Omental fat pad (tissue), 4 donors: ENCODE results near the gene FAM13B. TPM values are rescaled to one million over a fixed set of nuclear protein-coding genes. Genes with fewer than 3 reads are reported as not detected.

Experiments used
- ATAC-seq: fragments of 150-250 bp; one replicate; pipeline ENCODE4 v1.9.1; 2016; ENCODE audit warnings: mild to moderate bottlenecking, moderate library complexity; ENCODE audit not compliant: low FRiP score
- DNase-seq: peaks from one replicate; pipeline ENCODE4 v3.0.0-alpha.2; 2019; ENCODE audit warnings: low spot score
- total RNA-seq, 4 donors: library from RNA; depleted of rRNA; stranded (reverse); fragments of >200 nt; gene quantifications; one replicate each; pipeline ENCODE4 v1.1.0, GENCODE V29; 2016
- TF ChIP-seq, protein P1 (sequence below), 3 donors: fragments of 450-650 bp; IDR thresholded peaks; one replicate each; pipeline ENCODE4 v1.5.1; 2016 to 2017; ENCODE audit warnings: antibody characterized with exemption in 3 of 3, mild to moderate bottlenecking in 3 of 3, moderate library complexity in 2 of 3

FAM13B gene
- total RNA-seq, 4 donors from 2014 or later, result 30.0 to 37.1 (median 33.6) TPM

DNA sequence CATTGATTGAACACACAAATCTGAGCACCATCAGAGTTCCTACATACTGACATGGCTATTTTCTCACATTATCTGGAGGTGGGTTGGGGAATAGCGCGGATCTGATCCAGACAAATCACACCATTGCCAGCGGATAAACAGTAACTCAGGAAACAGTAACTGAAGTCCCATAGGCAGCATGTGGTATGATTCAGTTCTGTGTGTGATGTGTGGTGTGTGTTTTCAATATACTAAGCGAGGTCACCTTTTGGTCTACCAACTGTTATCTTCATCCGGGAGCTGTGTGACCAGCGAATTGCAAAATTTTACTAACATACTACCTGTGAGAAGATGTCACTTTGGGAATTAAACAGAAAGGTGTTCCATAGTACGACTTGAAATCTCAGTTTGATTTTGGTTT, 93.5 kb downstream of the FAM13B start:
- ATAC-seq (no peak), DNase-seq (no peak)
- TF ChIP-seq, protein P1, sequence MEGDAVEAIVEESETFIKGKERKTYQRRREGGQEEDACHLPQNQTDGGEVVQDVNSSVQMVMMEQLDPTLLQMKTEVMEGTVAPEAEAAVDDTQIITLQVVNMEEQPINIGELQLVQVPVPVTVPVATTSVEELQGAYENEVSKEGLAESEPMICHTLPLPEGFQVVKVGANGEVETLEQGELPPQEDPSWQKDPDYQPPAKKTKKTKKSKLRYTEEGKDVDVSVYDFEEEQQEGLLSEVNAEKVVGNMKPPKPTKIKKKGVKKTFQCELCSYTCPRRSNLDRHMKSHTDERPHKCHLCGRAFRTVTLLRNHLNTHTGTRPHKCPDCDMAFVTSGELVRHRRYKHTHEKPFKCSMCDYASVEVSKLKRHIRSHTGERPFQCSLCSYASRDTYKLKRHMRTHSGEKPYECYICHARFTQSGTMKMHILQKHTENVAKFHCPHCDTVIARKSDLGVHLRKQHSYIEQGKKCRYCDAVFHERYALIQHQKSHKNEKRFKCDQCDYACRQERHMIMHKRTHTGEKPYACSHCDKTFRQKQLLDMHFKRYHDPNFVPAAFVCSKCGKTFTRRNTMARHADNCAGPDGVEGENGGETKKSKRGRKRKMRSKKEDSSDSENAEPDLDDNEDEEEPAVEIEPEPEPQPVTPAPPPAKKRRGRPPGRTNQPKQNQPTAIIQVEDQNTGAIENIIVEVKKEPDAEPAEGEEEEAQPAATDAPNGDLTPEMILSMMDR (IDR thresholded peaks at IDR 0.05), result no peak

DNA sequence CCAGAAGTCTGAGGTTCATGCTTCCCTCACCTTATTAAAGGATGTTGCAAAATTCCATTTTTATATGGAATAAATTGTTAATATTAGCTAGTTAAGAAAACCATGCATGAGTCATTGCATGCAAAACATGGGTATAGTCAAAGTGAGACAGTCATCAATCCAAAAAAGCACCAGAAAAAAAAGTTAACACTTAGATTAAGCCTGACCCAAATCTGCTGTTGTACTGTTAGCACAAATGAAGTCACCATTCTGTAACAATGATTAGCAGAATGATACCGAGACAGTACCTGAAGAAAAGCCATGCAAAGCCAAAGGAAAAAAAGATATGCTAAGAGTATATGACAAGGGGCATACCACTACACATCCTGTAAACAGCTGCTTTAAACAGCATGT, 94.1 kb downstream of the FAM13B start:
- TF ChIP-seq, protein P1 (IDR thresholded peaks at IDR 0.05), result no peak
- ATAC-seq, result no peak
- no peak for DNase-seq

DNA sequence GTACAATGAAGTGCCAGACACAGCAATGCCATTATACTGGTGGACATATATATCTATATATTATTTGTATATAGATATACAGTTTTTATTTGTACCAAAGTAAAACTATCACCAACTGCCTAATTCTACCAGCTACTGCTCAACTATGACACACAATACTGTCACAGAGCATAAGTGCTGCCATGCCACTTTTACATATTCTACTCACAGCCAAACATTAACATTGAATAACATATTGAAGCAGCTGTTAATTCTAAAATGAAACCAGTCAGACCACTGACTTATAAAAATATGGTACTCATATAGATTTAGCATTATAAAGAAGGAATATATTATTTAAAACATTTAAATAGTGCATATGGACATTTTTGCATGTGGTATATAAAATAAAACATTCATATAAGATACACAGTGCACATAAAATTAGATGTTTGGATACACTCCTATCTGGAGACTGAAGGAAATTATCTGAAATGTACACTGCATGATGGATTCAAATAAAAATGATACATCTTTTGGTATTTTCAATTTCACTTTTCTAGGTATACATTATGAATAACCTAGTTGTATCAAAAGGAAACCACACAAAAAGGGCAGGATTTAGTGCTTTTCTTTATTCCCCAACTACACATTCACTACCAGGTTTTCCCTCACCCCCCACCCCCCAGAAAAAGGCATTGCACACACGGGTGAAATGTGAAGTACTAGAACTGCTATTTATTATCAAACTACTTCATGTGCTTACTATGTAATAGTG, 94.7 kb downstream of the FAM13B start:
- TF ChIP-seq, protein P1 (IDR thresholded peaks at IDR 0.05), result no peak
- DNase-seq, result no peak
- ATAC-seq, result no peak

DNA sequence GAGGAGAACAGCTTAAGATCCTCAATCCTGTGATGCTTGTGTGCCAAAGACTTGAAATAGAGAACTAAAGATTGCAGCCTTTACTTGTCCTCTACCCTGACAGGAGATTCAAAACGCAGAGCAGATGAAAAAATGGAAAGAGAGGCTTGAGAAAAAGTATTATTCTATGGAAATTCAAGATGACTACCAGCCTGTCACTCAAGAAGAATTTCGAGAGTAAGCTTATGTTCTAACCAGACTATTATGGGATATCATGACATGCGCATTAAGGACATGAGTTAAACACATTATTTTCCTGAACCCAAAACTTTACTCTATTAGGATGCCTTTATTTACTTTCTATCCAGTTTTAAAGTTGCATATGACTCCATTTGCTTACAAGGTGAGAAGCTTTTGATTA, 97.2 kb downstream of the FAM13B start:
- TF ChIP-seq, protein P1 (IDR thresholded peaks at IDR 0.05), result no peak
- DNase-seq, result no peak
- no peak for ATAC-seq

DNA sequence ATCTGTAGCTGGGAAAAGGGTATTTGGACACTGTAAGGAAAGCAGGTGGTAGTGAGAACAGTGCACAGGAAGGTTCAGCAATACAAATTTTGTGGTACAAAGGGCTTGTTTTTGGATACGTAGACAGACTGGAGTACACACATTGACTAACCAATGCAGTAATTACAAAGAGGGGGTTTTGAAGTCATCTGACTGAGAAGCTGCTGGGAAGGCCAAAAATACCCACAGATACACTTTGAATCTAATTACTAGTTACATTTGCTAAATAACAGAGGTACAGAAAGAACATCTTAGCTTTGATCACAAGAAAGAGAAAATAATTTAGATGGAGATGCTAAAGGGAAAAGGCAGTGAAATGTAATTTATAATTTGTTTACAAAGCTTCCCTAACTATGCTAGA, 97.7 kb downstream of the FAM13B start:
- ATAC-seq (no peak), DNase-seq (no peak)
- TF ChIP-seq, protein P1 (IDR thresholded peaks at IDR 0.05), result no peak

DNA sequence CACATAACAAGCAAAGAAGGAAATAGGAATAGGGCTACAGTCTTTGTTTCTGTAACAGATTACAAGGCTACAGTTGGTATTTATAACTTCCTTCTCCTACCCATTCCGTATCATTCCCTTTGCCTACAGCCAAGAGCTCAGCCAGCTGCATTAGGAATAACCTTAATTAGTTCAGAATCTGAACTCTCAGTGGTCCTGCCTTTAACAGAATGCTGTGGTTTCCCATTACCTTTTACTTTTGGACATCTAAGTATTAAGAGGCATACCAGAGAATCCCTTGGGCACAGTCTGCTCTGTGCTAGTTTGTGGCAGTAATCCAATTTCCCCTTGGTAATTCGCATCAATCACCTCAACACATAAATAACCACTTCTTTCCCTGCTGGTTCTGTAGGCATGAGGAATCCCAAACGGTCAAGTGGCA, 99.4 kb downstream of the FAM13B start:
- ATAC-seq (no peak), DNase-seq (no peak)
- TF ChIP-seq, protein P1 (IDR thresholded peaks at IDR 0.05), result no peak

DNA sequence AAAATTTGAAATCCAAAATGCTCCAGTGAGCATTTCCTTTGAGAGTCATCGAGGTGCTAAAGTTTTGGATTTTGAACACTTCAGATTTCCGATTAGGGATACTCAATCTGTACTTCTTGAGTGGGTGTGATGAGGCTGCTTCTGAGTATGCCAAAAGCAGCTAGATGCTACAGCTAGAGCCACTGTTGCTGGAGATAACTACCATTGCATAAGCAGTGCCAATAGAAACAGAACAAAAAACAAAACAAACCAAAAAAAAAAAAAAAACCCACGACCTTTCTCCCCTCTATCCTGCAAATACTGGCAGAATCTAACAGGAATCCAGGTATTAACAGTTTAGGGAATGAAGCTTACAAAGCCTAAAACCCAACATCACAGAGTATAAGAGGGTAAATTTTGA, 100.1 kb downstream of the FAM13B start:
- no peak for DNase-seq
- ATAC-seq, result no peak
- TF ChIP-seq, protein P1 (IDR thresholded peaks at IDR 0.05), result no peak
